Erythroblast (primary cell): Measurements from ENCODE around the gene EIF5AL1.

Experiments
- GATA1 ChIP-seq: IDR thresholded peaks from 2 replicates; pipeline ENCODE4 v1.6.1; 2011; ENCODE audit warnings: low read depth, mild to moderate bottlenecking, control low read depth, low read length, moderate library complexity
- POLR2A ChIP-seq: IDR thresholded peaks from 2 replicates; pipeline ENCODE4 v1.6.1; 2011; ENCODE audit warnings: mild to moderate bottlenecking, low read length

- TF ChIP-seq POLR2A (no peak), GATA1 (no peak)
Measured at GRCh38 chr10:79560160-79560709, 47.9 kb downstream of the EIF5AL1 start, which contains the start of gene SFTPA2.
